ENCODE data around the gene FAM43A. TPM values are rescaled to one million over a fixed set of nuclear protein-coding genes. Genes with fewer than 3 reads are reported as not detected.

FAM43A gene
- total and polyA plus RNA-seq, 2 of the 4 experiments (the other 2 are of a cell fraction): 3.0 to 11.5 TPM

GRCh38 chr3:194676471-194676870 lies 9.2 kb upstream of the FAM43A start:
- H3K9me1 ChIP-seq (ENCODE audit: insufficient read depth, low read length): no peaks in the 10 kb centered on the region; the same call in 1 of the 2 replicates
- no CpG with 5 or more reads among the region's 1 CpG for WGBS, 2 experiments (ENCODE audit: extremely low coverage in 2 of 2, insufficient read length in 1 of 2)
- intact Hi-C loops (cut with micrococcal nuclease): no loop called here
- no peak overlapping the region for H2AFZ ChIP-seq (replicated peaks; ENCODE audit: low read length, poor library complexity)
- no peak for TF ChIP-seq FOS (IDR thresholded peaks at IDR 0.05; ENCODE audit: low read depth, low read length)
- no peak for TF ChIP-seq RAD21 (IDR thresholded peaks at IDR 0.05; ENCODE audit: low read length)
- no peak for TF ChIP-seq RFX5 (IDR thresholded peaks at IDR 0.05; ENCODE audit: low read depth, low read length)
- TF ChIP-seq CTCF (conservative IDR thresholded peaks at IDR 0.05; ENCODE audit: low read depth, low read length): no peak
- no peak for TF ChIP-seq POLR2A (IDR thresholded peaks at IDR 0.05; ENCODE audit: low read depth, low read length)
- TF ChIP-seq NFE2L2 (IDR thresholded peaks at IDR 0.05; ENCODE audit: low read depth, low read length): no peak
- no peak for TF ChIP-seq CEBPB (IDR thresholded peaks at IDR 0.05; ENCODE audit: low read depth, low read length)
- TF ChIP-seq RCOR1 (IDR thresholded peaks at IDR 0.05; ENCODE audit: insufficient replicate concordance, low read length): no peak
- no peak for TF ChIP-seq CHD1 (IDR thresholded peaks at IDR 0.05; ENCODE audit: low read depth, low read length)
- TF ChIP-seq ELK1 (IDR thresholded peaks at IDR 0.05; ENCODE audit: borderline replicate concordance, low read depth, low read length): no peak
- TF ChIP-seq USF2 (IDR thresholded peaks at IDR 0.05; ENCODE audit: low read depth, low read length): no peak
- TF ChIP-seq SMC3 (IDR thresholded peaks at IDR 0.05; ENCODE audit: low read depth, low read length): no peak
- no peak for TF ChIP-seq BHLHE40 (IDR thresholded peaks at IDR 0.05; ENCODE audit: low read depth, low read length)
- no peak for TF ChIP-seq MXI1 (IDR thresholded peaks at IDR 0.05; ENCODE audit: borderline replicate concordance, low read depth, low read length)
- TF ChIP-seq MAZ (IDR thresholded peaks at IDR 0.05; ENCODE audit: borderline replicate concordance, low read depth, low read length): no peak
- no peak for TF ChIP-seq MAFK (IDR thresholded peaks at IDR 0.05; ENCODE audit: low read depth, low read length)
- H4K5ac ChIP-seq (ENCODE audit: low read depth, low read length): no peak overlapping the region
- DNase-seq (no peak), ATAC-seq (ENCODE audit: low read depth) (no peak)
- no peak overlapping the region for H3K18ac ChIP-seq (ENCODE audit: low read depth, low read length)
- no peak overlapping the region for H3K27ac ChIP-seq (ENCODE audit: insufficient read depth, low read length)
- BruUV-seq (replicated peaks): no TSS peak
- peaks cover 1% of the 10 kb centered on the region; the same call in 1 of the 2 replicates for H3K4me1 ChIP-seq (ENCODE audit: control insufficient read depth, insufficient read depth, low read length)
- no peak overlapping the region for H2BK20ac ChIP-seq (ENCODE audit: low read depth, low read length)
- H3K56ac ChIP-seq (ENCODE audit: extremely low read depth, insufficient read depth, low read length): no peak overlapping the region
- H3K23ac ChIP-seq (ENCODE audit: low read depth, low read length): no peak overlapping the region
- H3K4me3 ChIP-seq (ENCODE audit: insufficient read depth, low read depth, low read length): no peak overlapping the region
- ChIA-PET POLR2A (ENCODE audit: unreplicated experiment) (no interaction called here), CTCF (interaction anchor here (0.6 kb wide), 1 partner anchor 774 kb away, joined by 3 read pairs; no protein-coding TSS in a partner anchor)
- no peaks in the 10 kb centered on the region for H3K36me3 ChIP-seq (ENCODE audit: control insufficient read depth, insufficient read depth, low read length)
- no peak overlapping the region for H4K8ac ChIP-seq (ENCODE audit: low read depth in 2 of 2, low read length in 2 of 2)
- H2AK5ac ChIP-seq (ENCODE audit: low read depth, low read length): no peak overlapping the region
- H2AK9ac ChIP-seq (replicated peaks; ENCODE audit: low read depth, low read length, poor library complexity): no peak overlapping the region
- H2BK5ac ChIP-seq (ENCODE audit: low read depth, low read length, poor library complexity, severe bottlenecking): no peak overlapping the region
- H3K79me1 ChIP-seq (ENCODE audit: low read depth in 1 of 2, low read length in 2 of 2): peaks cover 3 to 9% of the 10 kb centered on the region in 2 experiments; a peak in 2 of 4 replicates
- H3K4me2 ChIP-seq (ENCODE audit: low read depth, low read length): no peak overlapping the region
- H4K20me1 ChIP-seq (ENCODE audit: insufficient read depth, low read length): no peaks in the 10 kb centered on the region
- H3K9me3 ChIP-seq (ENCODE audit: control insufficient read depth, insufficient read depth, low read length): no peaks in the 10 kb centered on the region
- H2BK15ac ChIP-seq (ENCODE audit: low read depth, low read length): no peak overlapping the region
- no peak overlapping the region for H2BK120ac ChIP-seq (ENCODE audit: low read depth, low read length)
- dilution Hi-C loops (cut with HindIII; ENCODE audit: low sequenced_read_pairs, unreplicated experiment): no loop called here
- no peak overlapping the region for H3K4ac ChIP-seq (ENCODE audit: low read depth, low read length)
- in situ Hi-C loops (cut with MboI; ENCODE audit: low sequenced_read_pairs): loop anchor here (5.0 to 10.0 kb wide), 3 partner anchors 431 to 848 kb away; no protein-coding TSS in a partner anchor
- H3K14ac ChIP-seq (replicated peaks; ENCODE audit: low read depth, low read length): no peak overlapping the region
- no peak overlapping the region for H4K91ac ChIP-seq (ENCODE audit: insufficient read depth, low read depth, low read length)
- no peak overlapping the region for H3K9ac ChIP-seq (ENCODE audit: low read depth, low read length)
- H3K27me3 ChIP-seq (ENCODE audit: control insufficient read depth, insufficient read depth, low read length): peaks cover 2% of the 10 kb centered on the region; the same call in 1 of the 2 replicates

Data from IMR-90 (cell line).